ENCODE measurements around the gene EFCAB6. TPM values are rescaled to one million over a fixed set of nuclear protein-coding genes. Genes with fewer than 3 reads are reported as not detected.
A peak's percentile ranks its signal among the peaks of the same experiment; 100 is the strongest.

EFCAB6 gene
- total and polyA plus RNA-seq, 9 of the 15 experiments (the other 6 are each of a cell fraction or from before 2014, with no cell fraction given) = 0.06 TPM; not detected in 8

- TF ChIP-seq NR2C2 (CRISPR knock-in tag; IDR thresholded peaks at IDR 0.05) = no peak
- TF ChIP-seq NR2C2 (tag; IDR thresholded peaks at IDR 0.05) = peak; percentile 91
- no peak for TF ChIP-seq ZFP1 (CRISPR knock-in tag; IDR thresholded peaks at IDR 0.05)
- TF ChIP-seq, protein P1, sequence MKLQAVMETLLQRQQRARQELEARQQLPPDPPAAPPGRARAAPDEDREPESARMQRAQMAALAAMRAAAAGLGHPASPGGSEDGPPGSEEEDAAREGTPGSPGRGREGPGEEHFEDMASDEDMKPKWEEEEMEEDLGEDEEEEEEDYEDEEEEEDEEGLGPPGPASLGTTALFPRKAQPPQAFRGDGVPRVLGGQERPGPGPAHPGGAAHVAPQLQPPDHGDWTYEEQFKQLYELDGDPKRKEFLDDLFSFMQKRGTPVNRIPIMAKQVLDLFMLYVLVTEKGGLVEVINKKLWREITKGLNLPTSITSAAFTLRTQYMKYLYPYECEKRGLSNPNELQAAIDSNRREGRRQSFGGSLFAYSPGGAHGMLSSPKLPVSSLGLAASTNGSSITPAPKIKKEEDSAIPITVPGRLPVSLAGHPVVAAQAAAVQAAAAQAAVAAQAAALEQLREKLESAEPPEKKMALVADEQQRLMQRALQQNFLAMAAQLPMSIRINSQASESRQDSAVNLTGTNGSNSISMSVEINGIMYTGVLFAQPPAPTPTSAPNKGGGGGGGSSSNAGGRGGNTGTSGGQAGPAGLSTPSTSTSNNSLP (IDR thresholded peaks at IDR 0.05; ENCODE audit: borderline replicate concordance, low read depth, low read length) = no peak
- no peak for TF ChIP-seq ZC3H8 (IDR thresholded peaks at IDR 0.05)
- no peak for TF ChIP-seq SIN3A (IDR thresholded peaks at IDR 0.05; ENCODE audit: borderline replicate concordance in 2 of 2, control insufficient read depth in 1 of 2, low read depth in 2 of 2, low read length in 2 of 2)
- no peak for TF ChIP-seq STAG1 (CRISPR knock-in tag; IDR thresholded peaks at IDR 0.05; ENCODE audit: borderline replicate concordance)
- TF ChIP-seq HNRNPL (IDR thresholded peaks at IDR 0.05; ENCODE audit: low read depth, low read length) = no peak
- no peak for TF ChIP-seq CBX5 (IDR thresholded peaks at IDR 0.05; ENCODE audit: borderline replicate concordance, low read depth)
- TF ChIP-seq, protein P2, sequence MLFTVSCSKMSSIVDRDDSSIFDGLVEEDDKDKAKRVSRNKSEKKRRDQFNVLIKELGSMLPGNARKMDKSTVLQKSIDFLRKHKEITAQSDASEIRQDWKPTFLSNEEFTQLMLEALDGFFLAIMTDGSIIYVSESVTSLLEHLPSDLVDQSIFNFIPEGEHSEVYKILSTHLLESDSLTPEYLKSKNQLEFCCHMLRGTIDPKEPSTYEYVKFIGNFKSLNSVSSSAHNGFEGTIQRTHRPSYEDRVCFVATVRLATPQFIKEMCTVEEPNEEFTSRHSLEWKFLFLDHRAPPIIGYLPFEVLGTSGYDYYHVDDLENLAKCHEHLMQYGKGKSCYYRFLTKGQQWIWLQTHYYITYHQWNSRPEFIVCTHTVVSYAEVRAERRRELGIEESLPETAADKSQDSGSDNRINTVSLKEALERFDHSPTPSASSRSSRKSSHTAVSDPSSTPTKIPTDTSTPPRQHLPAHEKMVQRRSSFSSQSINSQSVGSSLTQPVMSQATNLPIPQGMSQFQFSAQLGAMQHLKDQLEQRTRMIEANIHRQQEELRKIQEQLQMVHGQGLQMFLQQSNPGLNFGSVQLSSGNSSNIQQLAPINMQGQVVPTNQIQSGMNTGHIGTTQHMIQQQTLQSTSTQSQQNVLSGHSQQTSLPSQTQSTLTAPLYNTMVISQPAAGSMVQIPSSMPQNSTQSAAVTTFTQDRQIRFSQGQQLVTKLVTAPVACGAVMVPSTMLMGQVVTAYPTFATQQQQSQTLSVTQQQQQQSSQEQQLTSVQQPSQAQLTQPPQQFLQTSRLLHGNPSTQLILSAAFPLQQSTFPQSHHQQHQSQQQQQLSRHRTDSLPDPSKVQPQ (CRISPR knock-in tag; IDR thresholded peaks at IDR 0.05; ENCODE audit: borderline replicate concordance) = no peak
- TF ChIP-seq NR3C1 (CRISPR knock-in tag; IDR thresholded peaks at IDR 0.05) = no peak
- TF ChIP-seq ZNF766 (CRISPR knock-in tag; conservative IDR thresholded peaks at IDR 0.05) = no peak
- no peak for TF ChIP-seq PTRF (tag; IDR thresholded peaks at IDR 0.05)
- no peak for TF ChIP-seq ATF1 (CRISPR knock-in tag; IDR thresholded peaks at IDR 0.05)
- TF ChIP-seq ATF1 (tag; IDR thresholded peaks at IDR 0.05) = 0 out of 2 replicates have a peak, but pooled peaks have one; percentile 26
- TF ChIP-seq BHLHE40 (IDR thresholded peaks at IDR 0.05; ENCODE audit: low read length) = no peak
- TF ChIP-seq ZNF551 (CRISPR knock-in tag; IDR thresholded peaks at IDR 0.05) = no peak
- peak; percentile 49 for TF ChIP-seq PHF20 (IDR thresholded peaks at IDR 0.05; ENCODE audit: partially characterized antibody)
- peak; percentile 56; the same call in 1 of the 2 replicates for TF ChIP-seq EHMT2 (IDR thresholded peaks at IDR 0.05)
- no peak for TF ChIP-seq WHSC1 (IDR thresholded peaks at IDR 0.05; ENCODE audit: low read length)
- TF ChIP-seq ZNF76 (CRISPR knock-in tag; IDR thresholded peaks at IDR 0.05; ENCODE audit: borderline replicate concordance) = no peak
- TF ChIP-seq, protein P3, sequence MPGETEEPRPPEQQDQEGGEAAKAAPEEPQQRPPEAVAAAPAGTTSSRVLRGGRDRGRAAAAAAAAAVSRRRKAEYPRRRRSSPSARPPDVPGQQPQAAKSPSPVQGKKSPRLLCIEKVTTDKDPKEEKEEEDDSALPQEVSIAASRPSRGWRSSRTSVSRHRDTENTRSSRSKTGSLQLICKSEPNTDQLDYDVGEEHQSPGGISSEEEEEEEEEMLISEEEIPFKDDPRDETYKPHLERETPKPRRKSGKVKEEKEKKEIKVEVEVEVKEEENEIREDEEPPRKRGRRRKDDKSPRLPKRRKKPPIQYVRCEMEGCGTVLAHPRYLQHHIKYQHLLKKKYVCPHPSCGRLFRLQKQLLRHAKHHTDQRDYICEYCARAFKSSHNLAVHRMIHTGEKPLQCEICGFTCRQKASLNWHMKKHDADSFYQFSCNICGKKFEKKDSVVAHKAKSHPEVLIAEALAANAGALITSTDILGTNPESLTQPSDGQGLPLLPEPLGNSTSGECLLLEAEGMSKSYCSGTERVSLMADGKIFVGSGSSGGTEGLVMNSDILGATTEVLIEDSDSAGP (CRISPR knock-in tag; IDR thresholded peaks at IDR 0.05) = no peak
- TF ChIP-seq PHF8 (IDR thresholded peaks at IDR 0.05; ENCODE audit: borderline replicate concordance, low read length) = no peak
- TF ChIP-seq, protein P4, sequence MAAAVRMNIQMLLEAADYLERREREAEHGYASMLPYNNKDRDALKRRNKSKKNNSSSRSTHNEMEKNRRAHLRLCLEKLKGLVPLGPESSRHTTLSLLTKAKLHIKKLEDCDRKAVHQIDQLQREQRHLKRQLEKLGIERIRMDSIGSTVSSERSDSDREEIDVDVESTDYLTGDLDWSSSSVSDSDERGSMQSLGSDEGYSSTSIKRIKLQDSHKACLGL (CRISPR knock-in tag; IDR thresholded peaks at IDR 0.05; ENCODE audit: borderline replicate concordance, poor library complexity, severe bottlenecking) = no peak
These were observed at the start of gene EFCAB6 (continued) for GRCh38 chr22:43812149-43812842.

Data from K562 (cell line).